HL-60/S4 (cell line): Measurements from ENCODE around the gene RUSF1.

Experiments
- in situ Hi-C: fragments of 300-500 bp; cut with MboI; formaldehyde crosslinking; loops from 2 replicates; pipeline ENCODE4 v1.14.3; 2022; ENCODE audit warnings: low sequenced_read_pairs

The RUSF1 gene

DNA sequence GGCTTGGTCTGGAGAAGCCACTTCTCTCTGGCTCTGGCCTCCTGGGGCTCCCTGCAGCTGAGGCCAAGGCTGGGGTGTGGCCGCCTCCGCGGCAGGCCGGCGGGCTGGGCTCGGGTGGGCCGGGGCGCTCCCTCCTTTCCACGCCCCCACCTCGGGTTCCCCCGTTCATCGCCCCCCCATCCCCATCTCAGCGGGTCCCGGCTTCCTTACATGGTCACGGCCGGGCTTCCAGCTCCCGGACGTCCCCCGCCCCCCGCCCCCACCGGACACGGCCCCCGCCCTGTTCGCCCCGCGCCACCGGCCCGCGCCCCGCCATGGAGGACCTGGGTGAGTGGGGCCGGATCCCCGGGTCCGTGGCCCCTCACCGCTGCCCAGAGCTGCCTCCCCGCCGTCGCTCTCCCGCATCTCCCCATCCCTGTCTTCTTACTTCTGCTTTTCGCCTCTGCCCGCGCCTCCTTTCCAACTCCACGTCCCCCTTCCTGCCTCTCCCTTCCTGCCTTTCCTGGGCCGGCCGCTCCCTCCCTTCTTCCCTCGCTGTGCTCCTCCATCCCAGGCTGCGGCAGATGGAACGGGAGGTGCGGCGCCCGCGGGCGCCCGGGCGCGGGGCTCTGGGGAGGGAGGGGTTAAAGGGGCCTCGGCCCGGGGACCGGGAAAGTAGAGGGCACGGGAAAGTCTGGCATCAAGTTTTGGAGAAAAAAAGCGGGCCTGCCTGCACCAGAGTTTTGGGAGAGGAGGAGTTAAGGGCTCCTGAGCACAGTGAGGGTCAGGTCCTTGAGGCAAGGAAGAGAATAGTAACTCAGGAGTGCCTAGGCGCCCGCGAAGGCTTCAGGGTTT, 36.1 kb downstream of the RUSF1 start, which contains the start of gene TGFB1I1:
Gene TGFB1I1, plus strand, starts transcription at position 278 of the 834 bp plus-strand sequence. Its CDS starts 37 bp downstream, at position 315.
- in situ Hi-C loops = no loop called here

DNA sequence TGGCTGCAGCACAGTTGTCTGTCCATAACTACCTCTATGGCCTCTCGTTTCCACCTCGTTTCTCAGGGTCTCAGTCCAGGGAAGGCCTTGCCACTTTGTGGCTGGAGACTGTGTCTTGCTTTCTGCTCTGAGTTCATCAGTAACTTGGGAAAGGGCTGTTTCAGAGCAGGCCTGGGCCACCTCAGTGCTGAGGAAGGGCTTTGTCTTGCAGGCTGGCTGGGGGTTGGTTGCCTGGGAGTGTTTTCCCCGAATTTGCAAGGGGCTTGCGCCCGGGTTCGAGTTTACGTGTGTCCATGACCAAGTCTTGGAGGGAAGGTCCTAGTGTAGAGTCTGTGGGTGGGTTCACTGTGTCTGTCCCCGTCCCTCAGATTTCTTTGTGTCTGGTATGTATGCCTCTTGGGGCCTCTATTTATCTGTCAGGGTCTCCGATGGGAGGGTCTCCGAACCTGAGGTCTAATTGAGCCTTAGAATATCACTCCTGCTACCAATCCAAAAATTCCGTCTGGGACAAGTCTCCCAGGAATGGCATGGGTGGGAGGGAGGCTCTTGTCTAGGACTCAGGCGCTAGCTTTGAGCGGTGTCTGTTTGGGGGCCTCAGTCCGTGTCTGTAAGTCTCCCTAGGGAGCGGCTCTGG, 36.8 kb downstream of the RUSF1 start:
- in situ Hi-C loops = no loop called here

DNA sequence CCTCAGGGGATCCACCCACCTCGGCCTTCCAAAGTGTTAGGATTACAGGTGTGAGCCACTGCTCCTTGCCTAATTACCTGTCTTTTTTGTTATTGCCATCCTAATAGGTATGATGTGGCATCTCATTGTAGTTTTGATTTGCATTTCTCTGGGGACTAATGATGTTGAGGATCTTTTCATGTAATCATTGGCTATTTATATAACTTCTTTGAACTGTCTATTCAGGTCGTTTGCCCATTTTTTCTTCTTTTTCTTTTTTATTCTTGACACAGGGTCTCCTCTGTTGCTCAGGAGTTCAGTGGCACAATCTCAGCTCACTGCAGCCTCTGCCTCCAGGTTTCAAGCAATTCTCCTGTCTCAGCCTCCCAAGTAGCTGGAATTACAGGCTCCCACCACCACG, 37.6 kb downstream of the RUSF1 start:
- in situ Hi-C loops = no loop called here

DNA sequence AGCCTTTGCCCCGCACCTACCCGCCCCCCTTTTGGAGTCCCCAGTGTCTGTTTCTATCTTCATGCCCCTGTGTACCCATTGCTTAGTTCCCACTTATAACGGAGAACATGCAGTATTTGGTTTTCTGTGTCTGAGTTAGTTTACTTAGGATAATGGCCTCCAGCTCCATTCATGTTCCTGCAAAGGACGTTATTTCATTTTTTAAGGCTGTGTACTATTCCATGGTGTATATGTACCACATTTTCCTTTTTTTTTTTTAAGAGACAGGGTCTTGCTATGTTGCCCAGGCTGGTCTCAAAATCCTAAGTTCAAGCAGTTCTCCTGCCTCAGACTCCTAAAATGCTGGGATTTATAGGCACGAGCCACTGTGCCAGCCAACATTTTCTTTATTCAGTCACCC, 40.3 kb downstream of the RUSF1 start:
- in situ Hi-C loops = no loop called here

DNA sequence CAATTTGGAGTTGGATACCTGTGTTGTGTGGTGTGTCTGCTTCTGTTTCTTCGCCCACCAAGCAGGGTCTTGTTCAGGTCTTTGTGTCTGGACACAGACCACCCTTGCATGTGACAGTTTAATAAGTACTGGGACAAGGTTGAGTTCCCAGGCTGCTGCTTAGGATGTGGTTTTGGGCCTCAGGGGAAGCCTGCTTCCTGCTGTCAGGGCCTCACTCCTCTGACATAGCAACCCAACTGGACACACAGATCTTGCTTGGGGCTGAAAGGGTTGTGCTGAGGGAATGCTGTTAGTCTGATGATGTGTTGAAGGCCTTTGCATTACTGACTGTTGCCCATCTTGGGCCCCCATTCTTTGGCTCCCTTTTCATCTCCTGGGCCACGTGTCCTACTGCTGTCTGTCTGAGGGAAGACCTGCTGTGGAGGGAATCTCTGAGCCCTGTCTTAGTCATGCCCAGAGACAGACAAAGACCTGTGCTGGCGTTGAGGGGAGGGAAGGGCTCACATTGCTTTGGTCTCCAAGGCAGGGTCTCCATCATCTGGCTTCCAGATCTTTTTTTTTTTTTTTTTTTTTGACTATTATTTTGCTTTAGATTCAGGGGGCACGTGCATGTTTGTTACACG, 40.9 kb downstream of the RUSF1 start:
- in situ Hi-C loops = no loop called here

DNA sequence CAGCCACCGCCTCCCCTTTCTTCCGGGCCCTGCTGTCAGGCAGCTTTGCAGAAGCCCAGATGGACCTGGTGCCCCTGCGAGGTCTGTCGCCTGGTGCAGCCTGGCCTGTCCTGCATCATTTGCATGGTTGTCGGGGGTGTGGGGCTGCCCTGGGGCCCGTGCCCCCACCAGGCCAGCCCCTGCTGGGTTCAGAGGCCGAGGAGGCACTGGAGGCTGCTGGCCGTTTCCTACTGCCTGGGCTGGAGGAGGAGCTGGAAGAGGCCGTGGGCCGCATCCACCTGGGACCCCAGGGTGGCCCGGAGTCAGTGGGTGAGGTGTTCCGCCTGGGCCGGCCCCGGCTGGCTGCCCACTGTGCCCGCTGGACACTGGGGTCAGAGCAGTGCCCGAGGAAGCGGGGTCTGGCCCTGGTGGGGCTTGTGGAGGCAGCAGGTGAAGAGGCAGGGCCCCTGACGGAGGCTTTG, 41.8 kb downstream of the RUSF1 start:
- in situ Hi-C loops = no loop called here

DNA sequence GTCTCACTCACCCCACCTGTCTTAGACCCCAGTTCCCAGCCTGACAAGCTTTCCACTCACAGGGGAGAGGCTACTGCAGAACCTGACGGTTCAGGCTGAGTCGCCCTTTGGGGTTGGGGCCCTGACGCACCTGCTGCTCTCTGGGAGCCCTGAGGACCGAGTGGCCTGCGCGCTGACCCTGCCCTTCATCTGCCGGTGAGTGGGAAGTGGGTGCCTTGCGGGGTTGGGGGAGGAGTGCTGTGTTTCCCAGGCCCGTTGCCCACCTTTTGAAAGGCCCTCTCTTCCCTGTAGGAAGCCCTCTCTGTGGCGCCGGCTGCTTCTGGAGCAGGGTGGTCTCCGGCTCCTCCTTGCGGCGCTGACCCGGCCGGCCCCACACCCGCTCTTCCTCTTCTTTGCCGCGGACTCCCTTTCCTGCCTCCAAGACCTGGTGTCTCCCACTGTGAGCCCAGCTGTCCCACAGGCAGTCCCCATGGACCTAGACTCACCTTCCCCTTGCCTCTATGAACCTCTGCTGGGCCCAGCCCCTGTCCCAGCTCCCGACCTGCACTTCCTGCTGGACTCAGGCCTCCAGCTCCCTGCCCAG, 42.3 kb downstream of the RUSF1 start:
- in situ Hi-C loops = no loop called here

DNA sequence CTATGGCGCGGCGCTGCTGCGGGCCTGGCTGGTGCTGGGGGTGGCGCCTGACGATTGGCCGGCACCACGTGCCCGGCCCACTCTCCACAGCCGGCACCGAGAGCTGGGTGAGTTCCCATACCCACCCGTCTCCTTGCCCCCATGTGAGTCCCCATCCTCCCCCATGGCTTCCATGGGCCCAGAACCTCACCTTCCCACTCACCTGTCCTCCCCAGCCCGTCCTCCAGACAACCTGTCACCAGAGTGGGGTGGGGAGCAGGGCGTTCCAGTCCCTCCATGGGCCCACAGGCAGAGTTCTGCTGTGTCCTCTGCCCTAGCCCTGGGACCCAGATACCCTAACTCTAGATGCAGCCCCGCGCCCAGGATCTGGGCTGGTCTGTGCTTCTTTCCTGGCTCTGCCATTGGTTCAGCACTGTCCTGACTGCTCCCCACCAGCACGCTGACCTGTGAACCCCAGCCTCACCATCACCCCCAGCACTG, 43.4 kb downstream of the RUSF1 start:
- in situ Hi-C loops = no loop called here

DNA sequence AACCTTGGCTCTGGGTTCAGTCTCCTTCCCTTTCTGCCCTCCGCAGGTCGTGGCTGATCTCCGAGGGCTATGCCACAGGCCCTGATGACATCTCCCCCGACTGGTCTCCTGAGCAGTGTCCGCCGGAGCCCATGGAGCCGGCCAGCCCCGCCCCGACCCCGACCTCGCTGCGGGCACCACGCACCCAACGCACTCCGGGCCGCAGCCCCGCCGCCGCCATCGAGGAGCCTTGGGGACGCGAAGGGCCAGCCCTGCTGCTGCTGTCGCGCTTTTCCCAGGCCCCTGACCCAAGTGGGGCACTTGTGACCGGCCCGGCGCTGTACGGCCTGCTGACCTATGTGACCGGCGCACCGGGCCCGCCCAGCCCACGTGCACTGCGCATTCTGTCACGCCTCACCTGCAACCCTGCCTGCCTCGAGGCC, 43.8 kb downstream of the RUSF1 start:
- in situ Hi-C loops = no loop called here

DNA sequence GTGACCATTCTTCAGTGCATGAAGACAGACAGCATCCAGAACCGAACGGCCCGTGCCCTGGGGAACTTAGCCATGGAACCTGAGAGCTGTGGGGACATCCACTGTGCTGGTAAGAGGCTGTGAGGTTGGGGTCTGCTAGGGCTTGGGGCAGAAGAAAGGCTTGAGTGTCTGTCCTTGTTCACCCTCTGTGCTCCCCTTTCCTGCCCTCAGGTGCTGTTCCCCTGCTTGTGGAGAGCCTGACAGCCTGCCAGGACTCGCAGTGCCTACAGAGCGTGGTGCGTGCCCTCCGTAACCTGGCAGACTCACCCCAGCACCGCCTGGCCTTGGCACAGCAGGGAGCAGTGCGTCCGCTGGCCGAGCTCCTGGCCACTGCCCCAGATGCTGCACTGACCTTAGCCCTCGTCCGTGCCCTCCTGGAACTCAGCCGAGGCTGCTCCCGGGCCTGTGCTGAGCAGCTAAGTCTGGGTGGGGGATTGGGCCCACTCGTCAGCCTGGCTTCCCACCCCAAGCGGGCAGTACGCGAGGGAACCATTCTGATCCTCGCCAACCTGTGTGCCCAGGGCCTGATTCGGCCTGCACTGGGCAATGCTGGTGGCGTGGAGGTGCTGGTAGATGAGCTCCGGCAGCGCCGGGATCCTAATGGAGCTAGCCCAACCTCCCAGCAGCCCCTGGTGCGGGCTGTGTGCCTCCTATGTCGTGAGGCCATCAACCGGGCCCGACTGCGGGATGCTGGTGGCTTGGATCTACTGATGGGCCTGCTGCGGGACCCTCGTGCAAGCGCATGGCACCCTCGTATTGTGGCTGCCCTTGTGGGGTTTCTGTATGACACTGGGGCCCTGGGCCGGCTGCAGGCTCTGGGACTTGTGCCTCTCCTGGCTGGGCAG, 46.0 kb downstream of the RUSF1 start:
- in situ Hi-C loops = no loop called here

DNA sequence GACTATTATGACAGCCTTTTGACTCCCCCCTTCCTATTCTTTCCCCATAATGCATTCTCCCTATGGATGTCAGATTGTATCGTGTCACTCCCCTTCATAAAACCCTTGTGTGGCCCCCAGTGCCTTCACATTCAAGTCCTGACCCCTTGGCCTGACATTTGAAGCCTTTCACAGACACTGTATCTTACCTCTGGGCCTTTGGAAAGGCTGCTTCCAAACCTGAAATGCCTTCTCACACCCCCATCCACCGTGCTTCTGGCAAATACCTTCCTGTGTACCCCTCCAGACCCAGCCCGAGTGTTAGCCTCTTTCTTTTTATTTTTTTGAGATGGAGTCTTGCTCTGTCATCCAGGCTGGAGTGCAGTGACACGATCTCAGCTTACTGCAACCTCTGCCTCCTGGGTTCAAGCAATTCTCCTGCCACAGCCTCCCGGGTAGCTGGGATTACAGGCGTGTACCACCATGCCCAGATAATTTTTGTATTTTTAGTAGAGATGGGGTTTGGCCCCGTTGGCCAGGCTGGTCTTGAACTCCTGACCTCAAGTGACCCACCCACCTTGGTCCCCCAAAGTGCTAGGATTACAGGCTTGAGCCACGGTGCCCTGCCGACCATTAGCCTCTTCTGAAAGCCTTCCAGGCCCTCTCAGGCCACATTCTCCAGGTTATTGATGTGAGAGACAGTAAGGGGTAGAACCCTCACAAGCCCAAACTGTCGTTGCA, 46.8 kb downstream of the RUSF1 start:
- in situ Hi-C loops = no loop called here

DNA sequence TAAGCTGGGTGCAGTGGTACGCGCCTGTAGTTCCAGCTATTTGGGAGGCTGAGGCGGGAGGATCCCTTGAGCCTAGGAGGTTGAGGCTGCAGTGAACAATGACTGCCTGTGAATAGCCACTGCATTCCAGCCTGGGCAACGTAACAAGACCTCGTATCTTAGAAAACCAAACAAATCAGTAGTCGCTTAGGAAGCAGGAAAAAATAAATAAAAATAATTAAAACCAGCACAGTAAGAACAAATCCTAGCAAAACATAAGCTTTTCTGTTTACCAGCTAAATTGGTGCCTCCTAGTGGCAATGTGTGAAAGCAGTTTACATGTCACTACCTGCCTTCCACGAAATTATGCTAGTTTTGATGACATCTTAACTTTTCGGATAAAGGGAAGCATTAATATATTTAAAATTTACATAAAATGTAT, 47.6 kb downstream of the RUSF1 start:
- in situ Hi-C loops = no loop called here

DNA sequence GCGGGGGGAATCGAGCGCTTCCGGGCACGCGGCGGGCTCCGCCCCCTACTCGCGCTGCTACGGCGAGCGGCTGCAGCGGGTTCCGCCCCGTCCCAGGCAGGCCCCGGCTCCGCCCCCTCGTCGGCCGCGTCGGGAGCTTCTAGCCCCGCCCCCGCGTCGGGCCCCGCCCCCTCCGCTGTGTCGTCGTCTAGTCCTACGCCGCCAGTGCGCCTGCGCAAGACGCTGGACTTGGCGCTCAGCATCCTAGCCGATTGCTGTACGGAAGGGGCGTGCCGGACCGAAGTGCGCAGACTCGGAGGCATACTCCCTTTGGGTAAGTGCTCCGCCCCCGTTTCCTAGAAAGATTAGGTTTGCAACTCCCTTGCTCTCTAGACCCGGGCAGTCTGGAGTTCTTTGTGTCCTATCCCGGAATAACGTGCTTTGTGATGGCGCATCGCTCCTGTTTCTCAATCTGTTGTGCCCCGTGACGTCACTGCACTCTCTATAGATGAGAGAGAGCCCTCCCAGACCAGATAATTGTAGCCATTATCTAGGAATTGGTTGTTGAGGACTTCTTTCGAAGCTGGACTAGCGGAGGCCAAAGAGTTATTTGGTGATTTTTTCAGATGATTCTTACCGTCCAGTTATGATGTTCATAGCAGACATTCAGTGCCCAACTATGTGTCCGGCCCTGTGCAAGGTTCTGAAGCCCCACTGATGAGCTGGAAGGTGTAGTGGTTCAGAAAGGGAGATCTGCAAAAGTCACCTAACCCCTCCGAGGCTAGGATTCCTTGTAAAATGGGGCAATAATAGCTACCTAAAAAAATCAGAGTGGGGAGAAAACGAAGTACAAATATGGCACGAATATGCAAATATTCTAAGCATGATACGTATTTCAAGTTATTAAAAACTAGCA, 48.3 kb downstream of the RUSF1 start:
- in situ Hi-C loops = loop anchor here (10.0 kb wide), 1 partner anchor 405 kb away; no protein-coding TSS in a partner anchor

DNA sequence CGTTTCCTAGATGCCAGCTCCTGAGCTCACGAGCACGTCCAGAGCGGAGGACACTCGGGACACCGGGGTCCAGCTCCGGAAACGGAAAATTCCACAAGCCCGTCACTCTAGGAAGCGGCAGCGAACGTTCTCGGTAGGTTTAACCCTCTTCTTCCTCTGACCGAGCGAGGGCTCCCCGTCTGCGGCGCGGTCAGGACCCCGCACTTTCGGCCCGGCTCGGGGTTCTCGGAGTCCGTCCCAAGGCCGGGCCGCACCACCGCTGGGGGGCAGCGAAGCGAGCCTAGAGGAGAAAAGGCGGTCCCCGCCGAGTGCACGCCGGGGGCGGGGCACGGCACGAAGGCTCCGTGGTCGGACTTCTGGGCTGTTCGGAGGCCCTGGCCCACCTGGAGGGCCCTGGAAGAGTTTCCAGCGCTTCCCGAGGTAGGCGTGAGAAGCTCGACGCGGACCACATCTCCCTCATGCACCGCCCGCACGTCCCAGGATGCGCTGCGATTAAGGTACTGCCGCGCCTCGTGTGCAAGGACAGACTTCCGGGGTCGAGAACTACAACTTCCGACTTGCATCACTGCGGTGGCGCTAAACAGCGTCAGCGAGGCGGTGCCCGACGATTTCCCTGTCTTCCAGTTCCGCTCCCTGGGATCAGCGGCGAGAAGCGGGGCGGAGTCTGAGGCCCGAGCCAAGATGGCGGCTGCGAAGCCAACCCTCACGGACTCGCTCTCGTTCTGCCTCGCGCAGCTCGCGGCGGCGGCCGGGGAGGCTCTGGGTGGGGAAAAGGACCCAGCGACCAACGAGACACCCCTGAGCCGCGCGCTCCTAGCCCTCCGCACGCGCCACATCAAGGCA, 49.1 kb downstream of the RUSF1 start, which contains the start of gene ARMC5:
Gene ARMC5, plus strand, starts transcription at position 658 of the 843 bp plus-strand sequence. Its CDS starts 24 bp downstream, at position 682.
- in situ Hi-C loops = loop anchor here (10.0 kb wide), 1 partner anchor 406 kb away; no protein-coding TSS in a partner anchor

DNA sequence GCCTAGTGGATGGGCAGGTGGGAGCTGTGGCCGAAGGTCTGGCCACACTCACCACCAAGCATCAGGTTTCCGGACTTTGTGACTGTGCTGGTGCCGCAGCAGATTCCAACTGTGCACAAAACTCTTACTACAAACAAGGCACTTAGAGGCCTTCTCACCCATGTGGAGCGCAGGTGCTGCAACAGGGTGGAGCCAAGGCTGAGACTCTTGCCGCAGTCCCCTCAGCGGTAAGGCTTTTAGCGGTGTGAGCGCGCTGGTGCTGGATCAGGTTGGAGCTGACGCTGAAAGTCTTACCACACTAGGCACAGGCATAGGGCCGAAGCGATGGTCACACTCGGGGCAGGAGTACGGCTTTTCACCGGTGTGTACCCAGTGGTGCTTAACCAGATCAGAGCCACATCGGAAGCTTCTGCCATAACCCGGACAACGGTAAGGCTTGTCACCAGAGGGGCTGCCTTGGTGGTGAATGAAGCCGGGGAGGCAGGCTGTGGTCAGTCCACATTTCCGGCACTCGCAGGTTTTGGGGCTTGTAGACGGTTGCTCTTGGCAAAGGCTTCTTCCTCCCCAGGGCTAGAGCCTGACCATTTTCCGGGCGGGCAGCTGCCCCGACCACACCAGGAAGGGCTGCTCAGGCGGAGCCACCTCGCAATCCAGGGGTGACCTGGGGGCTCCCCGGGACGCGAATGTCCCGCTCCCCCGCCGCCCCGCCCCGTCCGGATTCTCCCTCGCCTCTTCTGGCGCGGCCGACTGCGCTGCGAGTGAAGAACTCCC, 49.9 kb downstream of the RUSF1 start:
- in situ Hi-C loops = loop anchor here (10.0 kb wide), 1 partner anchor 407 kb away; no protein-coding TSS in a partner anchor

DNA sequence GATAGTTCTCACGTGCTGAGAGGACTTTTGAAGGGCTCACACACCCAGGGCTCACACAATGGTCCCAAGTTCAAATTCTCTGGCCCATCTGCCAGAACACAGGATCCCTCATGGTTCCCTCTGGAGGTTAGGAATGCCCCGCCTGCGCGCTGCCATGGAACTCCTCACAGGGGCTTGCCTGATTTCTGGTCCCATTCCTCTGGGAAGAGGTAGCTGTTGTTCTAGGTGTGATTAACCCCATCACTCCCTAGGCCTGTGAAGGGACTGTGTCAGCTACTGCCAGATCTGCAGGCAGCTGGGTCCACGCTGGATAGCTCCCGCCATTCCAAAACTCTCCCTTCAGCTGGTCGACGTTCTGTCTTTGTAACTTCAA, 51.2 kb downstream of the RUSF1 start:
- in situ Hi-C loops = loop anchor here (10.0 kb wide), 1 partner anchor 408 kb away; no protein-coding TSS in a partner anchor
